GM19452 (cell line): ENCODE measurements around the gene PCIF1.
"Not testable (repeated sequence)": the region's sequence is repeated elsewhere in the genome, so short reads cannot be mapped to it uniquely, and the experiment has no call there.

Experiments used
- ATAC-seq: cut with Tn5 transposase; IDR thresholded peaks from one replicate; pipeline ENCODE4 v1.9.1; 2021; ENCODE audit not compliant: unreplicated experiment

Gene PCIF1

DNA sequence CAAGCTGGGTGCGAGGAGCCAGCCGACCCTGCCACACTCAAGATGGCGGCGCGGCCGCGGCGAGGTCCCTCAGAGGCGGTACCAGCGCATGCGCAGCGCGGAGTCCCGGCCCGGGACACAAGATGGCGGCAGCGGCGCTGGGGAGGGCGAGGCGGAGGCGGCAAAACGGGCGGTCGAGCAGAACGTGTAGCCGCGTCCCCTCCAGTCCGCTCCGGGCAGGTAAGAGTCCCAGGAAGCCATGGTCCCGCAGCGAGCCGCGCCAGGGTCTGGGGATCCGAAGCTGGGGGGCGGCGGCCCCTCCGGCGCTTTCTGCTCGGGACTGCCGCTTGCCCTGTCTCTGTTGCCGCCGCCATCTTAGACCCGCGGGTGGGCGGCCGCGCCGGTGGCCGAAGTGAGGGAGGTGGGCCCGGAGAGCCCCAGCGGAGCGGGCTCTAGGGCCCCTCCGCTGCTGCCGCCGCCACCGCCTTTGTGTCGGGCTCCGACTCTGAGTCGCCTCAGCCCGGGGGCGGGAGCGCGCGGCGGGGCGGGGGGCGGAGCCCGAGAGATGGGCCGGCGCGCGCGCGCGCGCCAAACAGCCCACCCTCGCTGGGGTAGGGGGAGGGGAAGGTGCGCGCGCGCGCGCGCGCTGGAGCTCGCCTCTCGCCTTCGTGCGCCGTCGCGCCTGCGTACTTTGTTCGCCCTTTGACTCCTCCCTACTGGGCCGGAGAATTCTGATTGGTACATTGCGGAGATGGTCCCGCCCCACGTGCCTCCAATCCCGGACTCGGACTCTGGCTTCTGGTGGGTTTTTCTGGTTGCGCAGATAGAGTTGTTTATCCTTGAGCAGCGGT lies at the start of gene PCIF1:
Gene PCIF1, plus strand, starts transcription at position 98 of the 830 bp plus-strand sequence. CDS start 4,317 bp downstream, outside the sequence.
- ATAC-seq, result peak; percentile 72

GRCh38 chr20:45886590-45887345 lies 47.7 kb upstream of the PCIF1 start:
- ATAC-seq, result no peak

GRCh38 chr20:45887346-45887715 lies 47.2 kb upstream of the PCIF1 start, which contains the start of gene SPATA25:
Gene SPATA25, minus strand, starts transcription at chr20:45887622. Its CDS starts 32 bp downstream, at chr20:45887590.
- ATAC-seq, result no peak

- no peak for ATAC-seq
Observed at GRCh38 chr20:45888681-45889080, 45.8 kb upstream of the PCIF1 start.

GRCh38 chr20:45890077-45890984 lies 44.2 kb upstream of the PCIF1 start:
- ATAC-seq, result no peak

DNA sequence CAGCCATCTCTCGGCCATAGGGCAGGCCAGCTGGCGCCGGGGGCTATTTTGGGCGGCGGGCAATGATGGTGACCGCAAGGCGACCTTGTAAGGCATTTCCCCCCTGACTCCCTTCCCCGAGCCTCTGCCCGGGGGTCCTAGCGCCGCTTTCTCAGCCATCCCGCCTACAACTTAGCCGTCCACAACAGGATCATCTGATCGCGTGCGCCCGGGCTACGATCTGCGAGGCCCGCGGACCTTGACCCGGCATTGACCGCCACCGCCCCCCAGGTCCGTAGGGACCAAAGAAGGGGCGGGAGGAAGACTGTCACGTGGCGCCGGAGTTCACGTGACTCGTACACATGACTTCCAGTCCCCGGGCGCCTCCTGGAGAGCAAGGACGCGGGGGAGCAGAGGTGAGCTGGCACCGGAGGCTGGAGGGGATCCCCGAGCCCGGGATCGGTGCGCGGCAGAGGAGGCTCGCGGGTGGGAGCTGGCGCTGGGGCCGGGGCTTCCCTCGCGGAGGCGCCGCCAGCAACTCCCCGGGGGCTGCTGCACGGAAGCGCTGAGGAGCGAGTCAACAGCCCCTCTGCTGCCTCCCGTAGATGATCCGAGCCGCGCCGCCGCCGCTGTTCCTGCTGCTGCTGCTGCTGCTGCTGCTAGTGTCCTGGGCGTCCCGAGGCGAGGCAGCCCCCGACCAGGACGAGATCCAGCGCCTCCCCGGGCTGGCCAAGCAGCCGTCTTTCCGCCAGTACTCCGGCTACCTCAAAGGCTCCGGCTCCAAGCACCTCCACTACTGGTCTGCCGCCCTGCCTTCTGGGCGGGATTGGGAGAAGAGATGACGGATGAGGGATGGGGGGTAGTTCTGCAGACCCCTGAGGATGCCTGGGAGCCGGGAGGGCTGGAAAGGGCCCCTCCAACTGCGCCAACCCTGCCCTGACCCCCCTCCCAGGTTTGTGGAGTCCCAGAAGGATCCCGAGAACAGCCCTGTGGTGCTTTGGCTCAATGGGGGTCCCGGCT lies 43.2 kb upstream of the PCIF1 start, which contains the start of the genes CTSA and NEURL2:
Gene CTSA, plus strand, starts transcription at position 351 of the 999 bp plus-strand sequence. Its CDS starts 234 bp downstream, at position 585.
Gene NEURL2, minus strand, starts transcription at position 224 of the 999 bp plus-strand sequence. Its CDS starts 217 bp downstream, at position 7.
- peak; percentile 73 for ATAC-seq

DNA sequence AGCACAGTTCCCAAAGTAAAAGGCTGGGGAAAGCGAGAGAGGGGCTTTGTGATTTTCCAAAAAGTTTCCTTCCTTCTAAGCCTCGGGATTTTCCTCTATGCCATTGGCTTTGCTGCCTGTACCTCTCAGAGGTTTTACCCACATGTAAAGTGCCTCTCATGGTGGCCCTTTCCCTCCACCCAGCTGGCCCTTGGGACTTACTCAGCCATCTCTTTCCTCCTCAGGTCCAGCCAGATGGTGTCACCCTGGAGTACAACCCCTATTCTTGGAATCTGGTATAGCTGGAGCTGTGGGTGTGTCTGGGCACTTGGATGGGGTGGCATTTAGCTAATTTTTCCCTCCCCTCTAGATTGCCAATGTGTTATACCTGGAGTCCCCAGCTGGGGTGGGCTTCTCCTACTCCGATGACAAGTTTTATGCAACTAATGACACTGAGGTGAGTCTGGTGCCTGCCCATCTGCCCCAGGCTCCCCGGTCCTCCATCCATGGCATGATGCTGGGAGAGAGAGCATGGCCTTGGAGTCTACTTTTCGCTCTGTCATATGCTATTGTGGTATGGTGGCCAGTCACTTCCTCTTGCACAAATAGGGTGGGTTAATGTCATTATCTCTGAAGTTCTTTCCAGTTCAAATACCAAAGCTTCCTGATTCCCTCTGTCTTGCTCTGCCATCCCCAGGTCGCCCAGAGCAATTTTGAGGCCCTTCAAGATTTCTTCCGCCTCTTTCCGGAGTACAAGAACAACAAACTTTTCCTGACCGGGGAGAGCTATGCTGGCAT lies 42.2 kb upstream of the PCIF1 start:
- no peak for ATAC-seq

DNA sequence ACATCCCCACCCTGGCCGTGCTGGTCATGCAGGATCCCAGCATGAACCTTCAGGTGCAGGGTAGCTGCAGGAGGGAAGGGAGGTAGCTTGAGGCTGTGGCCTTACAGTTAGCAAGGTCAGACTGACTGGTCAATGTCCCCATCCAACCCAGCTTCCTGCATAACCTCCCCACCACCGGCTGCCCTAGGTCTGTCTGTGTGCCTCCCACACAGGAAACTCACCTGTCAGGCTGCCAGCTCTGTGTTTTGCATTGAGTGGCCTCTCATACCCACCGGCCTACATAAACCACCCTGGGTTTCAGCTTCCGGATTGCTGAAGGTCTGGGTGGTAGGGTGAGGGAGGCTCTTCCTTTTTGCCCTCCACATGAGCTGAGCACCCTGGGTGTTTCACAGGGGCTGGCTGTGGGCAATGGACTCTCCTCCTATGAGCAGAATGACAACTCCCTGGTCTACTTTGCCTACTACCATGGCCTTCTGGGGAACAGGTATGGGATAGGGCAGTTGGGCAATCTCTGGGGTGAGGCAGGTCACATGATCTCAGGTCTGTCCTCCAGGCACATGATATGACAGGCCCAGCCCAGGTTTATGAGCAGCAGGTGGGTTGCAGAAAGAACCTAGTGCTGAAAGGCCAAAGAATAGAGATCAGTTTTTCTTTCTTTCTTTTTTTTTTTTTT lies 41.5 kb upstream of the PCIF1 start:
- no peak for ATAC-seq

DNA sequence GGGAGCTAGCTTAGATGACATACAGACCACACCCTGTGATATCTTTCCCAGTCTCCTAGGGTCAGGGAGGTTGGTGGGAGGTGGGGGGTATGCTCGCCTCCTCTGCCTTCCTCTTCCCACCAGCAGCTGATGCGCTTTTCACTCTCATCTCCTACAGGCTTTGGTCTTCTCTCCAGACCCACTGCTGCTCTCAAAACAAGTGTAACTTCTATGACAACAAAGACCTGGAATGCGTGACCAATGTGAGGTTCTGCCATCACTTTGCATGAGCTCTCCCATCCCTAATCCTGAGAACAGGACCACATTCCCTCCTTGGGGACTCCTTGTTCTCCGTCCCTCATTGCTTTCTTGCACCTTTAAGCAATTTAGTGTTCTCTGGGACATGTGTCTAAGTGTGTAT lies 40.7 kb upstream of the PCIF1 start:
- ATAC-seq, result no peak

DNA sequence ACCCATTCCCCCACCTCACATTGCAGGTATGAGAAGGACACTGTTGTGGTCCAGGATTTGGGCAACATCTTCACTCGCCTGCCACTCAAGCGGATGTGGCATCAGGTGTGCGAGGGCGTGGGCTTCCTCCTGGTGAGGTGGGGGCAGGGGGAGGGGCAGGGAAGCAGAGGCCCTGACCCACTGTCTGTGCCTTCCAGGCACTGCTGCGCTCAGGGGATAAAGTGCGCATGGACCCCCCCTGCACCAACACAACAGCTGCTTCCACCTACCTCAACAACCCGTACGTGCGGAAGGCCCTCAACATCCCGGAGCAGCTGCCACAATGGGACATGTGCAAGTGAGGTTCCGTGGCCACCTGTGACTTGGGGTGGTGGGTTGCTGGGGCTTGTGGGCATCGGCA lies 39.7 kb upstream of the PCIF1 start:
- no peak for ATAC-seq

- no peak for ATAC-seq
Observed at GRCh38 chr20:45896641-45897161, 37.8 kb upstream of the PCIF1 start.

- no peak for ATAC-seq
Observed at GRCh38 chr20:45897289-45897688, 37.2 kb upstream of the PCIF1 start.

DNA sequence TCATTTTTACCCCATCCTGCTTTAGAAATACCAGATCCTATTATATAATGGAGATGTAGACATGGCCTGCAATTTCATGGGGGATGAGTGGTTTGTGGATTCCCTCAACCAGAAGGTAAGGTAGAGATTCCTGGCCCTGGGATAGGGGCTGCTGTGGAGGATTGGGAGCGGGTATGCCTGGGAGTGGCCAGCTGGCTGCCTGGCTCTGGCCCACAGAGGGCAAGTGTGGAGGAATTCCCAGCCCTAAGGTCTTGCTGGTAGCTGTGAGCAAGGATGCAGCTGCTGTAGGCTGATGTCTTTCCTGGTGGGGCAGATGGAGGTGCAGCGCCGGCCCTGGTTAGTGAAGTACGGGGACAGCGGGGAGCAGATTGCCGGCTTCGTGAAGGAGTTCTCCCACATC lies 36.8 kb upstream of the PCIF1 start:
- ATAC-seq, result no peak

- ATAC-seq, result no peak
Observed at GRCh38 chr20:45898285-45898684, 36.2 kb upstream of the PCIF1 start.

- no peak for ATAC-seq
Observed at GRCh38 chr20:45899046-45899835, 35.2 kb upstream of the PCIF1 start.

GRCh38 chr20:45901332-45901731 lies 33.2 kb upstream of the PCIF1 start:
- ATAC-seq, result not testable (repeated sequence)

DNA sequence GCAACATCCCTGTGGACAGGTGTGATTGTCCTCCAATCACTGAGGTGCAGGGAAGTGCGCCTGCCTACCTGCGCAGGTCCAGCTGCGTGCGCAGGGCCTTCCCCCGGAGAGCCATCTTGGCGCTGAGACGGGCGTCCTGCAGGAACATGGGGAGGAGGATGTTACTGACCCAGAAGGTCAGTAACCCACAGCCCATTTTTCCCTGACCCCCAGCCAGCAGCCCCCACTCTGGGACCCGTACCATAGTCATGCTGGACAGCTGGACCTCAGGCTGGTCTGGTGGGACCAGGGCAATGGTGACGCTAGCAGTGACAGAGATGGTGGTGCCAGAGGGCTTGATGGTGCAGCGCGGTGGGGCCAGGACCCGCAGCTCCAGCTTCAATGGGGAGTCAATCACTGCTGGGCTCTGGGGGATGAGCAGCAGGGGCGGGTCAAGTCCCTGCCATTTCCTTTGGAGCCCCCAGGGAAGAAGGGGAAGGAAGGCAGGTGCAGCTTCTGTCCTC lies 32.2 kb upstream of the PCIF1 start:
- ATAC-seq, result no peak
